ENCODE measurements around the gene CYTH1. TPM values are rescaled to one million over a fixed set of nuclear protein-coding genes. Genes with fewer than 3 reads are reported as not detected.

Gene CYTH1
- polyA plus RNA-seq, 1 experiment: 12.8 TPM

DNA sequence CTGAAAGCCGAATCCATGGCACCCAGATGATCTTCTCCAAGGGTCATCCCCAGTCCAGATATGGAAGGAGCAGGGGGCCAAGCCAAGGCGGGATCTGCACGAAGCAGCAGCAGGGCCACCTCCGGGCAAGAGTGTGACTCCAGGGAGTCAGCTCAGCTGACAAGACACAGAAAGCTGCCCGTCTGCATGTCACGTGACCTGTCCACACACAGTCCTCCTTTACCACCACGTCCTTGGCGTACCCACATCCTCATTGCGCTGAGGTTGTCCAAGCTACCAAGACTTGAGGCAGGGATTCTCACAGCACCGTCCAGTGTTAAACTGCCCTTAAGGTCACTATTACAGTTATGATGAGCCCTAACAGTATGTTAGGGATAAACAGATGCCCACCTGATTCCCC, 11.3 kb upstream of the CYTH1 start:
- DNase-seq (ENCODE audit: low read depth): no peak
- TF ChIP-seq, protein P1, sequence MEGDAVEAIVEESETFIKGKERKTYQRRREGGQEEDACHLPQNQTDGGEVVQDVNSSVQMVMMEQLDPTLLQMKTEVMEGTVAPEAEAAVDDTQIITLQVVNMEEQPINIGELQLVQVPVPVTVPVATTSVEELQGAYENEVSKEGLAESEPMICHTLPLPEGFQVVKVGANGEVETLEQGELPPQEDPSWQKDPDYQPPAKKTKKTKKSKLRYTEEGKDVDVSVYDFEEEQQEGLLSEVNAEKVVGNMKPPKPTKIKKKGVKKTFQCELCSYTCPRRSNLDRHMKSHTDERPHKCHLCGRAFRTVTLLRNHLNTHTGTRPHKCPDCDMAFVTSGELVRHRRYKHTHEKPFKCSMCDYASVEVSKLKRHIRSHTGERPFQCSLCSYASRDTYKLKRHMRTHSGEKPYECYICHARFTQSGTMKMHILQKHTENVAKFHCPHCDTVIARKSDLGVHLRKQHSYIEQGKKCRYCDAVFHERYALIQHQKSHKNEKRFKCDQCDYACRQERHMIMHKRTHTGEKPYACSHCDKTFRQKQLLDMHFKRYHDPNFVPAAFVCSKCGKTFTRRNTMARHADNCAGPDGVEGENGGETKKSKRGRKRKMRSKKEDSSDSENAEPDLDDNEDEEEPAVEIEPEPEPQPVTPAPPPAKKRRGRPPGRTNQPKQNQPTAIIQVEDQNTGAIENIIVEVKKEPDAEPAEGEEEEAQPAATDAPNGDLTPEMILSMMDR (IDR thresholded peaks at IDR 0.05; ENCODE audit: insufficient read depth, low read depth, low read length): no peak
- H3K36me3 ChIP-seq (ENCODE audit: control insufficient read depth, insufficient read depth, low read length): peaks cover 31% of the 10 kb centered on the region
- no peaks in the 10 kb centered on the region for H3K27me3 ChIP-seq (ENCODE audit: control insufficient read depth, insufficient read depth, low read length)
- CTCF ChIA-PET: no interaction called here
- POLR2A ChIA-PET: interaction anchor here (0.8 kb wide), 1 partner anchor 11 kb away, joined by 12 read pairs; no protein-coding TSS in a partner anchor
- H3K4me3 ChIP-seq (ENCODE audit: low read depth, low read length): no peak overlapping the region

DNA sequence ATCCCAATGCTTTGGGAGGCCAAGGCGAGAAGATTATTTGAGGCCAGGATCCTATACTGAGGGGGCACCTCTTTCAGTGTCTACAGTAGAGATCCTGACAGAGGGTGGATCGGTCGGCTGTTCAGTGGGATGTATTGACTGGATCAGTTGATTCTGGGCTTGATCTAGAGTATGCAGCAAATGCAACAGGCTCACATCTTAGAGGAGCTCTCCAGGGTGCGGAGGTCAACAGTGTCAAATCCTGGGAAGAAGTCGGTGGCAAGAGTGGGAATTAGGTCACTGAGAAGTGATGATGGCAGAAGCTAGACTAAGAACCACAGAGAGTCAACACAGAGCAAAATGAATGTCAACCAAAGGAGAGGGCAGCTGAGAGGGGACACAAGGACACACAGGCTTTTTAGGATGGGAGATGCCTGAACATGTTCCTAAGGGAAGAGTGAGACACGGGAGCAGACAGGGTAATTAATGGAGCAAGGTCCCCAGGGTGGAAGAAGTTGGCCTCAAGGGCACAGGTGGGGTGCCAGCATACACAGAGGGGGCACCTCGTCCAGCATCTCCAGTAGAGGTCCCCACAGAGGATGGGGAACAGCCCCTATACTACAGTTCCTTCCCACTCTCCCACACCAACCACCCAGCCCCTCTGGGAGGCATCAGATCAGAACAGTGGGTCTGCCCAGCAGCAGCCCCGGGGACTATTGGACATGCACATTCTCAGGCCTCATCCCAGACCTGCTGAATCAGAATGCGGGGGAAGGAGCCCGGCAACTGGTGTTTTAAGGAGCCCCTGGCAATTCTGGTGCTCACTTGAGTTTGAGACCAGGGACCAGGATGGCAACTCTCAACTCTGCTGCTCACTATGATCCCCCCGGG, 10.0 kb upstream of the CYTH1 start:
- CTCF ChIA-PET: interaction anchor here (0.6 kb wide), 1 partner anchor 418 kb away, joined by 3 read pairs; no protein-coding TSS in a partner anchor
- TF ChIP-seq, protein P1 (IDR thresholded peaks at IDR 0.05; ENCODE audit: insufficient read depth, low read depth, low read length): no peak

DNA sequence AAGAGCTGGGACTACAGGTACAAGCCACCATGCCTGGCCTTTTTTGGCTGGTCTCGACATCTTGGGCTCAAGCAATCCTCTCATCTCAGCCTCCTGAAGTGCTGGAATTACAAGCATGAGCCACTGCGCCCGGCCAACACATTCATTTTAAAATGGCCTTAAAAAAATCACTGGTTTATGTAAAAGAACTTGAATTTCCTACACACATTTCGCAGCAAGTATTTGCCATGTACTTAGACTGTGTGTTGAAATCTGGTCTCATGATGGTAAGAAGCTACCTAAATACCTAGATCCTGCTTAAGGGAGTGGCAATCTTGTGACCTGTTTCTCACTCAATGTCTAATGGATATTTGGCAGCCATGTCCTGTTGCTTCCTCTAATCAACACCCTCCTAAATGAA, 8.5 kb upstream of the CYTH1 start:
- CTCF ChIA-PET: no interaction called here
- no peak overlapping the region for H3K4me3 ChIP-seq (ENCODE audit: low read depth, low read length)

More for the DNA sequence above, 10.0 kb upstream of the CYTH1 start:
- Histone ChIP-seq H3K27me3 (ENCODE audit: control insufficient read depth, insufficient read depth, low read length) (no peaks in the 10 kb centered on the region), H3K36me3 (ENCODE audit: control insufficient read depth, insufficient read depth, low read length) (peaks cover 20% of the 10 kb centered on the region), H3K4me3 (ENCODE audit: low read depth, low read length) (no peak overlapping the region)
- no peak for DNase-seq (ENCODE audit: low read depth)
- POLR2A ChIA-PET: no interaction called here

DNA sequence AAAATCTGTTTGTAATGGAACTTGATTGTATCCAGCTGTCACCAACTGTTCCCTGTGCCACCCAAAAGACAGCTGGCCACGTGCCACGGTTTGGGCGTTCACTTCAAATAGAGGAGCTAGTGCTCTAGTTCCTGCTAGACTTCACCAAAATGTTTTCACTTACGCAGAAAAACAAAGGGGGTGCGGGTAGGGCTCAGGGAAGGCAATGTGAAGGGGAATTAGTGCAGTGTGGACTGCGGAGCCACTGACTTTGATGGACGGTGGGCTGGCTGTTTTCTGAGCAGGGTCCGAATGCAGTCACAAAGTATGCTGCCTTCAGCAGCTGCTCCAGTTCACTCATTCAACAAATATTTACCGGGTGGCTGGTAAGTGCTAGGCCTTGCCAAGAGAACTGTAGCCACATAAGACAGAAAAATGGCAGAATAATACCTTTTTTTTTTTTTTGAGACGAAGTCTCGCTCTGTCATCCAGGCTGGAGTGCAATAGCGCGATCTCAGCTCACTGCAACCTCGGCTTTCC, 7.6 kb upstream of the CYTH1 start:
- DNase-seq (ENCODE audit: low read depth): peak; percentile 36
- POLR2A ChIA-PET: no interaction called here
- CTCF ChIA-PET: interaction anchor here (0.6 to 1.5 kb wide), 6 partner anchors 10 to 293 kb away, joined by 3 to 4 read pairs (median 3); no protein-coding TSS in a partner anchor
- H3K4me3 ChIP-seq (ENCODE audit: low read depth, low read length): no peak overlapping the region
- TF ChIP-seq, protein P1 (IDR thresholded peaks at IDR 0.05; ENCODE audit: insufficient read depth, low read depth, low read length): no peak
- H3K36me3 ChIP-seq (ENCODE audit: control insufficient read depth, insufficient read depth, low read length): peaks cover 8% of the 10 kb centered on the region; the same call in 1 of the 2 replicates
- no peaks in the 10 kb centered on the region for H3K27me3 ChIP-seq (ENCODE audit: control insufficient read depth, insufficient read depth, low read length)

More for the DNA sequence above, 8.5 kb upstream of the CYTH1 start:
- POLR2A ChIA-PET: no interaction called here
- Histone ChIP-seq H3K27me3 (ENCODE audit: control insufficient read depth, insufficient read depth, low read length) (no peaks in the 10 kb centered on the region), H3K36me3 (ENCODE audit: control insufficient read depth, insufficient read depth, low read length) (peaks cover 14% of the 10 kb centered on the region)
- DNase-seq (ENCODE audit: low read depth): no peak
- TF ChIP-seq, protein P1 (IDR thresholded peaks at IDR 0.05; ENCODE audit: insufficient read depth, low read depth, low read length): no peak

DNA sequence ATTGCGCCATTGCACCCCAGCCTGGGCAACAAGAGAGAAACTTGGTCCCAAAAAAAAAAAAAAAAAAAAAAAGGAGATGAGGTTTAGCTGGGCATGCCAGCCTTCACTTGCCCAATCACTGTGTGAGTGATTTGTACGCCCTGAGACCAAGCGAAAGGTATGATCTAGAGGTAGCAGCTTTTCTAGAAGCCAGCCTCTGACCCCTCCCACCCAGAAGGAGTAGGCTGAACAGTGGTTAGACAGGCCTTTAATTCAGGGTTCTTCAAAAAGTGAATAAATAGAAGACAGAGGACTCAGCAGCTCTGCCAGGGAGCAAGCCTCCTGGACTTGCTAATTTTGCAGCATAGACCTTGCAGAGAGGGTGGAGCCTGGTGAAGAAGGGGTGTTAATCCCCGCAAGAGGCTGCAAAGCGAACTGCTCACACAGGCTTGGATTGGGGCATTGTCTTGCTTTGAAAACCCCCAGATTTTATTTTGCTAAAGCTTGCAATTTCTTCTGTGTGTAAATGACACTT, 7.1 kb upstream of the CYTH1 start:
- CTCF ChIA-PET: interaction anchor here (0.9 to 1.5 kb wide), 4 partner anchors 10 to 292 kb away, joined by 3 read pairs; no protein-coding TSS in a partner anchor
- TF ChIP-seq, protein P1 (IDR thresholded peaks at IDR 0.05; ENCODE audit: insufficient read depth, low read depth, low read length): no peak
- POLR2A ChIA-PET: no interaction called here
- DNase-seq (ENCODE audit: low read depth): no peak
- Histone ChIP-seq H3K27me3 (ENCODE audit: control insufficient read depth, insufficient read depth, low read length) (no peaks in the 10 kb centered on the region), H3K36me3 (ENCODE audit: control insufficient read depth, insufficient read depth, low read length) (peaks cover 4% of the 10 kb centered on the region; the same call in 1 of the 2 replicates), H3K4me3 (ENCODE audit: low read depth, low read length) (no peak overlapping the region)
